ENCODE results near the gene SLC39A12.

DNA sequence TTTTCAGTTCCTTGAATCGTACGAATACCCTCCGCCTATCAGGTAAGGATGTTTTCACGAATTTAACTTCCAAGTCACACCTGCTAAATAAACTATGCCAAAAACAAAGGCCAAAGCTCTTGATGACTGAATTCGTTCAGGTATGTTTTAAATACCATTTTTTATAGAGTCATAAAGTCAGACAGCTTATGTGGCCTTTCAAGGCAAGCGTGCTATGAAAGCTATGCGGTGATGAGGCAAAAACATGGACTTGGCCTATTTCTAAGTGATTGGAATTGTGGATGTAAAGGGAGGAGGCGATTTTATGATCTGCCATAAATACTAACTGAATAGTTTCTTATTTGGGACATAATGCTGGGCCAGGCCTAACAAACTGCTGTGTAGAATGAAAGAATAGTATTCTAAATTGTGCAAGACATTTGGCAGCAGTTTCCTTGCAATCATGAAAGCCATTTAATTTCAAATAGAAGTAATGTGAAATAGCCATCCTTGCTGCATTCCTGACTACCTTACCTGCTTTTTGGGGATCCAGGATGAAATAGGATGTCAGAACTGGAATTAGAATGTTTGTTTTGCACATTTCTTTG, 14.0 kb downstream of the SLC39A12 start:
- TF ChIP-seq YY1 (IDR thresholded peaks at IDR 0.05; ENCODE audit: low read depth): no peak
- no peak for TF ChIP-seq POLR2AphosphoS5 (IDR thresholded peaks at IDR 0.05; ENCODE audit: low read depth, low read length)
- TF ChIP-seq, protein P1, sequence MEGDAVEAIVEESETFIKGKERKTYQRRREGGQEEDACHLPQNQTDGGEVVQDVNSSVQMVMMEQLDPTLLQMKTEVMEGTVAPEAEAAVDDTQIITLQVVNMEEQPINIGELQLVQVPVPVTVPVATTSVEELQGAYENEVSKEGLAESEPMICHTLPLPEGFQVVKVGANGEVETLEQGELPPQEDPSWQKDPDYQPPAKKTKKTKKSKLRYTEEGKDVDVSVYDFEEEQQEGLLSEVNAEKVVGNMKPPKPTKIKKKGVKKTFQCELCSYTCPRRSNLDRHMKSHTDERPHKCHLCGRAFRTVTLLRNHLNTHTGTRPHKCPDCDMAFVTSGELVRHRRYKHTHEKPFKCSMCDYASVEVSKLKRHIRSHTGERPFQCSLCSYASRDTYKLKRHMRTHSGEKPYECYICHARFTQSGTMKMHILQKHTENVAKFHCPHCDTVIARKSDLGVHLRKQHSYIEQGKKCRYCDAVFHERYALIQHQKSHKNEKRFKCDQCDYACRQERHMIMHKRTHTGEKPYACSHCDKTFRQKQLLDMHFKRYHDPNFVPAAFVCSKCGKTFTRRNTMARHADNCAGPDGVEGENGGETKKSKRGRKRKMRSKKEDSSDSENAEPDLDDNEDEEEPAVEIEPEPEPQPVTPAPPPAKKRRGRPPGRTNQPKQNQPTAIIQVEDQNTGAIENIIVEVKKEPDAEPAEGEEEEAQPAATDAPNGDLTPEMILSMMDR (IDR thresholded peaks at IDR 0.05): no peak
- TF ChIP-seq EP300 (IDR thresholded peaks at IDR 0.05; ENCODE audit: borderline replicate concordance in 1 of 2, low read depth in 1 of 2, low read length in 1 of 2): no peak
- TF ChIP-seq JUND (IDR thresholded peaks at IDR 0.05): no peak
- TF ChIP-seq, protein P2, sequence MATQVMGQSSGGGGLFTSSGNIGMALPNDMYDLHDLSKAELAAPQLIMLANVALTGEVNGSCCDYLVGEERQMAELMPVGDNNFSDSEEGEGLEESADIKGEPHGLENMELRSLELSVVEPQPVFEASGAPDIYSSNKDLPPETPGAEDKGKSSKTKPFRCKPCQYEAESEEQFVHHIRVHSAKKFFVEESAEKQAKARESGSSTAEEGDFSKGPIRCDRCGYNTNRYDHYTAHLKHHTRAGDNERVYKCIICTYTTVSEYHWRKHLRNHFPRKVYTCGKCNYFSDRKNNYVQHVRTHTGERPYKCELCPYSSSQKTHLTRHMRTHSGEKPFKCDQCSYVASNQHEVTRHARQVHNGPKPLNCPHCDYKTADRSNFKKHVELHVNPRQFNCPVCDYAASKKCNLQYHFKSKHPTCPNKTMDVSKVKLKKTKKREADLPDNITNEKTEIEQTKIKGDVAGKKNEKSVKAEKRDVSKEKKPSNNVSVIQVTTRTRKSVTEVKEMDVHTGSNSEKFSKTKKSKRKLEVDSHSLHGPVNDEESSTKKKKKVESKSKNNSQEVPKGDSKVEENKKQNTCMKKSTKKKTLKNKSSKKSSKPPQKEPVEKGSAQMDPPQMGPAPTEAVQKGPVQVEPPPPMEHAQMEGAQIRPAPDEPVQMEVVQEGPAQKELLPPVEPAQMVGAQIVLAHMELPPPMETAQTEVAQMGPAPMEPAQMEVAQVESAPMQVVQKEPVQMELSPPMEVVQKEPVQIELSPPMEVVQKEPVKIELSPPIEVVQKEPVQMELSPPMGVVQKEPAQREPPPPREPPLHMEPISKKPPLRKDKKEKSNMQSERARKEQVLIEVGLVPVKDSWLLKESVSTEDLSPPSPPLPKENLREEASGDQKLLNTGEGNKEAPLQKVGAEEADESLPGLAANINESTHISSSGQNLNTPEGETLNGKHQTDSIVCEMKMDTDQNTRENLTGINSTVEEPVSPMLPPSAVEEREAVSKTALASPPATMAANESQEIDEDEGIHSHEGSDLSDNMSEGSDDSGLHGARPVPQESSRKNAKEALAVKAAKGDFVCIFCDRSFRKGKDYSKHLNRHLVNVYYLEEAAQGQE (IDR thresholded peaks at IDR 0.05; ENCODE audit: low read depth, low read length): no peak
- TF ChIP-seq, protein P3, sequence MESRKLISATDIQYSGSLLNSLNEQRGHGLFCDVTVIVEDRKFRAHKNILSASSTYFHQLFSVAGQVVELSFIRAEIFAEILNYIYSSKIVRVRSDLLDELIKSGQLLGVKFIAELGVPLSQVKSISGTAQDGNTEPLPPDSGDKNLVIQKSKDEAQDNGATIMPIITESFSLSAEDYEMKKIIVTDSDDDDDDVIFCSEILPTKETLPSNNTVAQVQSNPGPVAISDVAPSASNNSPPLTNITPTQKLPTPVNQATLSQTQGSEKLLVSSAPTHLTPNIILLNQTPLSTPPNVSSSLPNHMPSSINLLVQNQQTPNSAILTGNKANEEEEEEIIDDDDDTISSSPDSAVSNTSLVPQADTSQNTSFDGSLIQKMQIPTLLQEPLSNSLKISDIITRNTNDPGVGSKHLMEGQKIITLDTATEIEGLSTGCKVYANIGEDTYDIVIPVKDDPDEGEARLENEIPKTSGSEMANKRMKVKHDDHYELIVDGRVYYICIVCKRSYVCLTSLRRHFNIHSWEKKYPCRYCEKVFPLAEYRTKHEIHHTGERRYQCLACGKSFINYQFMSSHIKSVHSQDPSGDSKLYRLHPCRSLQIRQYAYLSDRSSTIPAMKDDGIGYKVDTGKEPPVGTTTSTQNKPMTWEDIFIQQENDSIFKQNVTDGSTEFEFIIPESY (IDR thresholded peaks at IDR 0.05; ENCODE audit: borderline replicate concordance, low read depth): no peak
- TF ChIP-seq TAF1 (IDR thresholded peaks at IDR 0.05; ENCODE audit: borderline replicate concordance, low read depth, low read length): no peak

Data from SK-N-SH (cell line).